DMS79 (cell line): ENCODE measurements around the gene TMIGD1.

Experiments used
- DNase-seq: peaks from one replicate; lab custom pipeline; 2025; lab: John Stamatoyannopoulos, UW

TMIGD1 gene, protein sequence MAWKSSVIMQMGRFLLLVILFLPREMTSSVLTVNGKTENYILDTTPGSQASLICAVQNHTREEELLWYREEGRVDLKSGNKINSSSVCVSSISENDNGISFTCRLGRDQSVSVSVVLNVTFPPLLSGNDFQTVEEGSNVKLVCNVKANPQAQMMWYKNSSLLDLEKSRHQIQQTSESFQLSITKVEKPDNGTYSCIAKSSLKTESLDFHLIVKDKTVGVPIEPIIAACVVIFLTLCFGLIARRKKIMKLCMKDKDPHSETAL

GRCh38 chr17:30333503-30334360 is at the start of gene TMIGD1:
Gene TMIGD1 (minus strand): TSS chr17:30334057. CDS start chr17:30332133, 1,924 bp downstream.
- no peak for DNase-seq

- DNase-seq: no peak
These were observed 48.5 kb upstream of the TMIGD1 start for GRCh38 chr17:30382345-30382744.

- no peak for DNase-seq
These were observed 47.4 kb upstream of the TMIGD1 start for GRCh38 chr17:30381340-30381659.

GRCh38 chr17:30380643-30381339 is 46.9 kb upstream of the TMIGD1 start:
- DNase-seq: no peak

- DNase-seq: no peak
These were observed 46.1 kb upstream of the TMIGD1 start for GRCh38 chr17:30379903-30380381.

DNA sequence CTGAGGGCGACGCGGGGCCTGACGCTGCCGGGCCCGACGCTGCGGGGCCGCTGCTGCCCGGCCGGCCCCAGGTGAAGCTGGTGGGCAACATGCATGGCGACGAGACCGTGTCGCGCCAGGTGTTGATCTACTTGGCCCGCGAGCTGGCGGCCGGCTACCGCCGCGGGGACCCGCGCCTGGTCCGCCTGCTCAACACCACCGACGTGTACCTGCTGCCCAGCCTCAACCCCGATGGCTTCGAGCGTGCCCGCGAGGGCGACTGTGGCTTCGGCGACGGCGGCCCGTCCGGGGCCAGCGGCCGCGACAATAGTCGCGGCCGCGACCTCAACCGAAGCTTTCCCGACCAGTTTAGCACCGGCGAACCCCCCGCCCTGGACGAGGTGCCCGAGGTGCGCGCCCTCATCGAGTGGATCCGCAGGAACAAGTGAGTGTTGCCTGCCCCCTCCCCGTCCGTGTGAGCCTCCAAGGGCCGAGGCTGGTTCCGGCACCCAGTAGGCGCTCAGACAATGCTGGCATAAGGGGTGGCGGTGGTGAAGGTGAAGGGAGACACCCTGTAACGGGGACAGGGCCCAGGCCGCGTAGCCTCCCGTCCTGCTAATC is 45.5 kb upstream of the TMIGD1 start:
- DNase-seq: no peak

DNA sequence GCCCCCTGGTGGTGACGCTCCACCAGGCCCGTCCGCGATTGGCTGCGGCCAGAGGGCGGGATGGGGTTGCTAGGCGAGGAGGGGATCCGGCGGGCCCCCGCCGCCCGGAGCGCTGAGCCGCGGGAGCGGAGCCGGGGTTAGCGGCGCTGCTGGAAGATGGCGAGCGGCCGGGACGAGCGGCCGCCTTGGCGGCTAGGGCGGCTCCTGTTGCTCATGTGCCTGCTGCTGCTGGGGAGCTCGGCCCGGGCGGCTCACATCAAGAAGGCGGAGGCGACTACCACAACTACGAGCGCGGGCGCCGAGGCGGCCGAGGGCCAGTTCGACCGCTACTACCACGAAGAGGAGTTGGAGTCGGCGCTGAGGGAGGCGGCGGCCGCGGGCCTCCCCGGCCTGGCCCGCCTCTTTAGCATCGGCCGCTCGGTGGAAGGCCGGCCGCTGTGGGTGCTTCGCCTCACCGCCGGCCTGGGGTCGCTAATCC is 45.0 kb upstream of the TMIGD1 start, which contains the start of gene CPD:
TSS of gene CPD (plus strand) at position 103 of the 478 bp plus-strand sequence. CDS start at position 157, 54 bp downstream.
- peak; percentile 79 for DNase-seq

DNA sequence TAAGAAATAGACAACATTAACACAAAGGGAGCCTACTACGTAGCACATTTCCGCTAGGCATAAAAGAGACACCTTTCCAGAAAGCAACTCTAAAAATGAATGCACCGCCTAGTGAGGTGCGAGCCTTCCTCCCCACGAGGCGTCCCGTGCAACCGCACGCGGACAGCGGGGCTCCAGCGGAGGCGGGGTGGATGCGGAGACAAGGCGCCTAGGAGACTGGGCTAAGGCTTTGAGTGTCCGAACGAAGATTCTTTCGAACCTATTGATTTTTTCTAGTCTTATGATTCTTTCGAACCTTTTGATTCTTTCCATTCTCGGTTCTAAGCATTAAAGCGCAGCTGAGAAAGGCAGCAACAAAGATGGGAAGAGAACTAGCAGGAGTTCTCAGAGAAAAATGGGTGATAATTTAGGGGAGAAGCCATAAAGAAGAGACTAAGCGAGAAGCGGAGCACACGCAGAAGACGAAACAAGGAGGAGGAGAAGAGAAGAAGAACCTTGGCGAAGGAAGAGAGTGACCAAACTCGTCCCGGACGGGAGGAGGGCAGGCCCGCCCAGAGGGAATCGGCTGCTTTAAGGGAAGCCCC is 44.5 kb upstream of the TMIGD1 start:
- no peak for DNase-seq

GRCh38 chr17:30377574-30378240 is 43.9 kb upstream of the TMIGD1 start:
- DNase-seq: no peak

GRCh38 chr17:30376621-30377452 is 43.0 kb upstream of the TMIGD1 start:
- DNase-seq: peak; percentile 96

- DNase-seq: no peak
These were observed 41.8 kb upstream of the TMIGD1 start for GRCh38 chr17:30375661-30376060.

- DNase-seq: no peak
These were observed 38.9 kb upstream of the TMIGD1 start for GRCh38 chr17:30372755-30373154.

- DNase-seq: no peak
These were observed 36.1 kb upstream of the TMIGD1 start for GRCh38 chr17:30369995-30370394.

- DNase-seq: no peak
These were observed 35.3 kb upstream of the TMIGD1 start for GRCh38 chr17:30368912-30369720.

DNA sequence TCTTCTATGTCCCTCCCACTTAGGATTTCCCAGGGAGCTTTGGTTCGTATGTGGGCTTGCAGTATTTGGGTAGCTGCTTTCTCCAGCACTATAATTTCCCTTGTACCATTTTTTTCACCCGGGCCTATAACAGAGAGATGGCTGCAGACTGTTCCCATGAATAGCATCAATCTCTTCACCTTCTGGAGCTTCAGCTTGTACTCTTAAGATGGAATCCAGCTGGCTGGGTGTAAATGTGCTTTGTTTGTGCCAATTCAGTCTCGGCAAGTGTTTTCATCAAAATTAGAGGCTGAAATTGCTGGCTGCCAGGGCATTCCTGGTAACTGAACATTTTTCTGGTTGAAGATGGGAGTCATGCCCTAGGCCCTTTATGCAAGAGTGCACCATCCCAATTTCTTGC is 32.7 kb upstream of the TMIGD1 start:
- DNase-seq: no peak

- DNase-seq: no peak
These were observed 29.9 kb upstream of the TMIGD1 start for GRCh38 chr17:30363715-30364202.

DNA sequence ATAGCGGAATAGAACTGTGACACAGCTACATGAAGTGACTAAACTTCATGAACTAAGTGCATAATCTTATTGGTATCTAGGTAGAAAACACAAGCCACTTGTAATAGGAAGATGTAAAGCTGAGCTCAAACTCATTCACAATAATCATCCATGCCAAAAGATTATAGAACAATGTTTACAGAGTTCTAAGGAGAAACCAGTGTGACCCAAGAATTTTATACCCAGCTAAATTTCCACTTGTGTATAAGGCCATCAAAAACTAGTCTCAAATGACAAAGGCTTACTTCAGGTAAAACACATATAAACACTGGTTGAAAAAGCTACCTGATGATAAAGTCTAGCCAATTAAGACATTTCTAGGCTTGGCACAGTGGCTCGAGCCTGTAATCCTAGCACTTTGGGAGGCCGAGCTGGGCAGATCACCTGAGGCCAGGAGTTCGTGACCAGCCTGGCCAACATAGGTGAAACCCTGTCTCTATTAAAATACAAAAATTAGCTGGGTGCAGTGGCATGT is 28.0 kb upstream of the TMIGD1 start:
- DNase-seq: no peak

DNA sequence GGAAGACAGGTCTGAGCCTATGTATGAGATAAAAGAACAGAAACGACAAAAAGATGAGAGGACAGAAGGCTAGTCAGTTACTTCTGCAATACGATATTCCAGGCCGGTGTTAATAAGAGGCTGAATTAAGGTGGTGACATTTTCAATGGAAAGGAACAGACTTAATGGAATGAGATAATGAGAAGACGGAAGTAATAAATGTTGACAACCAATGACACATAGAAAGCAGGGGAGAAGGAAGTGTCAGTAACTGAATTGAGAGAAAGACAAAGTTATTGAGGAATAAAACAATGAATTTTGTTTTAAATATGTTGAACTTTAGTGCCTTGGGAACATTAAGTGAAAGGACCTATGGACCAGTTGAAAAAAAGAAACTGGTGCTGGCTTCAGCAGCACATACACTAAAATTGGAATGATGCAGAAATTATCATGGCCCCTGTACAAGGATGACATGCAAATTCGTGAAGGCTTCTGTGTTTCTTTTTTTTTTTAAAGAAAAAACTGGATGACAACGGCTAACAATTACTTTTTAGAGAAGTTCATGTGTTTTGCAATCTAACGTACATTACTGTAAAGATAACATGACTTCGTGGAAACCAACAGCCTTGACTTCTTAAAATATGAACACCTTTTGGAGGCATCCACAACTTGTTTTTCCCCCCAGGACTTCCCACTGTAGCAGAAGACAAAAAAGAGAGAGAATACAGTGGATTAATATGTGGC is 26.4 kb upstream of the TMIGD1 start:
- DNase-seq: no peak
